Transverse colon (tissue), 4 donors: ENCODE measurements around the gene ZNF821. TPM values are rescaled to one million over a fixed set of nuclear protein-coding genes. Genes with fewer than 3 reads are reported as not detected.

Experiments
- DNase-seq: peaks from one replicate; pipeline ENCODE4 v3.0.0-alpha.2; 2019
- H3K27ac ChIP-seq, 4 donors: fragments of 200-600 bp; sonication (generic); 2 replicates each; pipeline ENCODE4 v1.5.1; 2016 to 2018; ENCODE audit warnings: inconsistent platforms in 4 of 4
- H3K27me3 ChIP-seq: fragments of 200-600 bp; sonication (generic); 2 replicates; pipeline ENCODE4 v1.5.1; 2017; ENCODE audit warnings: inconsistent platforms
- H3K36me3 ChIP-seq, 4 donors: fragments of 200-600 bp; sonication (generic); 2 replicates each; pipeline ENCODE4 v1.5.1; 2017 to 2019; ENCODE audit warnings: inconsistent platforms in 4 of 4
- H3K4me1 ChIP-seq, 4 donors: fragments of 200-600 bp; sonication (generic); 2 replicates each; pipeline ENCODE4 v1.5.1; 2017 to 2020; ENCODE audit warnings: inconsistent platforms in 4 of 4
- H3K4me3 ChIP-seq, 4 donors: fragments of 200-600 bp; sonication (generic); 1 replicate in 1 of 4; 2 replicates in 3 of 4; pipeline versions ENCODE4 v1.5.1 to v1.6.1; 2017 to 2019; ENCODE audit warnings: inconsistent platforms in 4 of 4
- H3K9me3 ChIP-seq, 2 donors: fragments of 200-600 bp; sonication (generic); 2 replicates each; pipeline ENCODE4 v1.5.1; 2017 to 2019; ENCODE audit warnings: inconsistent platforms in 2 of 2
- CTCF ChIP-seq, 5 experiments: fragments of 200-600 bp in 3 of 5; fragments of 450-650 bp in 2 of 5; sonication (generic) in 3 of 5; IDR thresholded peaks; 1 replicate in 2 of 5; 2 replicates in 3 of 5; pipeline ENCODE4 v1.5.1; 2016 to 2017; ENCODE audit warnings: antibody characterized with exemption in 5 of 5, inconsistent platforms in 3 of 5, mild to moderate bottlenecking in 2 of 5, moderate library complexity in 1 of 5
- EP300 ChIP-seq: sonication (generic); formaldehyde crosslinking; IDR thresholded peaks from one replicate; pipeline ENCODE4 v1.6.1; 2017; ENCODE audit warnings: antibody characterized with exemption, low read depth
- POLR2A ChIP-seq: fragments of 450-650 bp; IDR thresholded peaks from one replicate; pipeline ENCODE4 v1.6.1; 2016; ENCODE audit warnings: antibody characterized with exemption, mild to moderate bottlenecking, moderate library complexity
- POLR2AphosphoS5 ChIP-seq, 3 donors: sonication (generic); formaldehyde crosslinking; IDR thresholded peaks; one replicate each; pipeline ENCODE4 v1.6.1; 2016; ENCODE audit warnings: antibody characterized with exemption in 3 of 3
- WGBS, 2 donors: methylation state at CpG; one replicate each; pipeline ENCODE4 v1.1.5; 2018; ENCODE audit warnings: low coverage in 1 of 2; 5-methylcytosine and 5-hydroxymethylcytosine counted together
- in situ Hi-C, 4 donors: fragments of 200-750 bp; cut with MboI; loops; one replicate each; pipeline versions ENCODE4 v1.15.0 to v1.15.1; 2017; ENCODE audit warnings: low sequenced_read_pairs in 3 of 4, low pct_ligation_motif_present in 1 of 4, low pct_unique_long_range_greater_than_20kb in 1 of 4
- intact Hi-C: fragments of 100-400 bp; cut with DNase I; formaldehyde crosslinking; loops from one replicate; pipeline ENCODE4 v1.15.1; 2023; ENCODE audit warnings: low total_unique reads
- total RNA-seq, 4 donors: library from RNA; depleted of rRNA; stranded (reverse); fragments of >200 nt; gene quantifications; one replicate each; pipeline ENCODE4 v1.1.0, GENCODE V29; 2016

The ZNF821 gene
- total RNA-seq, 4 donors from 2014 or later = 9.4 to 31.6 (median 13.6) TPM

- Histone ChIP-seq H3K4me1 (peaks cover 0 to 11% (median 6%) of the 10 kb centered on the region in 4 donors), H3K9me3 (no peaks in the 10 kb centered on the region), H3K27me3 (no peaks in the 10 kb centered on the region), H3K27ac (no peak overlapping the region), H3K36me3 (peaks cover 0 to 17% (median 6%) of the 10 kb centered on the region in 4 donors), H3K4me3 (no peak overlapping the region)
- no peak for TF ChIP-seq CTCF (IDR thresholded peaks at IDR 0.05)
- no peak for TF ChIP-seq EP300
- no peak for TF ChIP-seq POLR2AphosphoS5 (IDR thresholded peaks at IDR 0.05)
- TF ChIP-seq POLR2A = no peak
- intact Hi-C loops = no loop called here
- WGBS, 2 donors = 91% methylated on average over 8 of the region's 8 CpGs; no CpG with 5 or more reads in 1 of the 2 donors
- no peak for DNase-seq
- in situ Hi-C loops = no loop called here
These were observed 32.2 kb downstream of the ZNF821 start for GRCh38 chr16:71851746-71852145.

- no peak for DNase-seq
- Histone ChIP-seq H3K27me3 (no peaks in the 10 kb centered on the region), H3K4me3 (no peak overlapping the region), H3K9me3 (no peaks in the 10 kb centered on the region), H3K27ac (no peak overlapping the region), H3K36me3 (peaks cover 0 to 17% (median 6%) of the 10 kb centered on the region in 4 donors), H3K4me1 (peaks cover 0 to 19% (median 8%) of the 10 kb centered on the region in 4 donors)
- TF ChIP-seq CTCF (IDR thresholded peaks at IDR 0.05) = no peak
- no peak for TF ChIP-seq POLR2A
- no peak for TF ChIP-seq EP300
- no peak for TF ChIP-seq POLR2AphosphoS5 (IDR thresholded peaks at IDR 0.05)
- intact Hi-C loops (no loop called here), in situ Hi-C loops (no loop called here)
- WGBS, 2 donors = 91 to 93% methylated on average over 3 to 6 of the region's 6 CpGs
These were observed 35.4 kb downstream of the ZNF821 start for GRCh38 chr16:71848622-71849021.

- DNase-seq = no peak
- Histone ChIP-seq H3K27me3 (no peaks in the 10 kb centered on the region), H3K27ac (peak overlapping the region in 2 of 4 donors; percentile 84 to 92), H3K4me3 (peak overlapping the region in 3 of 4 donors; percentile 89 to 92 (median 90)), H3K9me3 (no peaks in the 10 kb centered on the region), H3K4me1 (peaks cover 0 to 19% (median 8%) of the 10 kb centered on the region in 4 donors), H3K36me3 (peaks cover 0 to 17% (median 6%) of the 10 kb centered on the region in 4 donors)
- 48 to 68% methylated on average over 3 of the region's 3 CpGs for WGBS, 2 donors
- TF ChIP-seq CTCF (IDR thresholded peaks at IDR 0.05) = no peak
- TF ChIP-seq POLR2A = no peak
- no peak for TF ChIP-seq EP300
- no peak for TF ChIP-seq POLR2AphosphoS5 (IDR thresholded peaks at IDR 0.05)
- in situ Hi-C loops (no loop called here), intact Hi-C loops (no loop called here)
These were observed 36.9 kb downstream of the ZNF821 start for GRCh38 chr16:71847096-71847495.

- intact Hi-C loops (no loop called here), in situ Hi-C loops (no loop called here)
- Histone ChIP-seq H3K27me3 (no peaks in the 10 kb centered on the region), H3K4me1 (peaks cover 0 to 19% (median 8%) of the 10 kb centered on the region in 4 donors), H3K9me3 (no peaks in the 10 kb centered on the region), H3K36me3 (peaks cover 0 to 17% (median 6%) of the 10 kb centered on the region in 4 donors), H3K4me3 (peak overlapping the region; percentile 80 to 92 (median 90)), H3K27ac (peak overlapping the region; percentile 84 to 92 (median 88))
- 0% methylated on average over 1 to 17 of the region's 20 CpGs for WGBS, 2 donors
- TF ChIP-seq CTCF (IDR thresholded peaks at IDR 0.05) (no peak), POLR2A (no peak), EP300 (no peak), POLR2AphosphoS5 (IDR thresholded peaks at IDR 0.05) (no peak)
- DNase-seq = peak; percentile 20
These were observed 37.6 kb downstream of the ZNF821 start for GRCh38 chr16:71846431-71846830.
